HepG2 (cell line): ENCODE results near the gene ARID3C. TPM values are rescaled to one million over a fixed set of nuclear protein-coding genes. Genes with fewer than 3 reads are reported as not detected.

Experiments used
- AFF4 ChIP-seq: sonication (generic); formaldehyde crosslinking; IDR thresholded peaks from 2 replicates; pipeline ENCODE4 v1.4.0; 2020; ENCODE audit warnings: missing genetic modification reagents
- DPF2 ChIP-seq: sonication (generic); formaldehyde crosslinking; IDR thresholded peaks from 2 replicates; pipeline ENCODE4 v1.4.0; 2020; ENCODE audit warnings: mild to moderate bottlenecking, low read depth, missing genetic modification reagents, borderline replicate concordance
- FOXK1 ChIP-seq: sonication (generic); formaldehyde crosslinking; IDR thresholded peaks from 2 replicates; pipeline ENCODE4 v1.4.0; 2020; ENCODE audit warnings: low read depth, missing genetic modification reagents, borderline replicate concordance
- HCFC1 ChIP-seq: fragments of 150-350 bp; IDR thresholded peaks from 2 replicates; pipeline ENCODE4 v1.6.1; 2014; ENCODE audit warnings: low read depth, low read length
- HMGXB4 ChIP-seq, 2 experiments: sonication (generic) in 1 of 2; formaldehyde crosslinking in 1 of 2; IDR thresholded peaks; 2 replicates each; pipeline versions ENCODE4 v1.4.0 to v1.6.1; 2018 to 2020; ENCODE audit warnings: missing genetic modification reagents in 2 of 2, borderline replicate concordance in 1 of 2, low read depth in 1 of 2, mild to moderate bottlenecking in 1 of 2, missing biosample characterization in 1 of 2
- KLF16 ChIP-seq, 2 experiments: sonication (generic) in 1 of 2; formaldehyde crosslinking in 1 of 2; IDR thresholded peaks; 2 replicates each; pipeline versions ENCODE4 v1.6.1 to v1.8.0; 2016 to 2023; ENCODE audit warnings: missing genetic modification reagents in 2 of 2, missing compliant biosample characterization in 1 of 2
- KLF6 ChIP-seq: IDR thresholded peaks from 2 replicates; pipeline ENCODE4 v1.8.0; 2016; ENCODE audit warnings: missing biosample characterization, missing genetic modification reagents
- KMT2A ChIP-seq: sonication (generic); formaldehyde crosslinking; IDR thresholded peaks from 2 replicates; pipeline ENCODE4 v1.4.0; 2020; ENCODE audit warnings: missing genetic modification reagents
- MLLT10 ChIP-seq: sonication (generic); formaldehyde crosslinking; IDR thresholded peaks from 2 replicates; pipeline ENCODE4 v1.4.0; 2020; ENCODE audit warnings: missing genetic modification reagents
- MYC ChIP-seq: sonication (generic); formaldehyde crosslinking; IDR thresholded peaks from 2 replicates; pipeline ENCODE4 v1.9.0; 2021; ENCODE audit warnings: missing genetic modification reagents, borderline replicate concordance
- NFKBIZ ChIP-seq: IDR thresholded peaks from 2 replicates; pipeline ENCODE4 v1.6.1; 2018; ENCODE audit warnings: missing genetic modification reagents, missing compliant biosample characterization
- SIX4 ChIP-seq: sonication (generic); formaldehyde crosslinking; IDR thresholded peaks from 2 replicates; pipeline ENCODE4 v1.4.0; 2020; ENCODE audit warnings: missing genetic modification reagents
- SYNCRIP ChIP-seq: fragments of 200-400 bp; formaldehyde crosslinking; IDR thresholded peaks from 2 replicates; pipeline ENCODE4 v1.6.1; 2018; ENCODE audit warnings: mild to moderate bottlenecking, low read depth, low read length; ENCODE audit not compliant: insufficient read depth
- TAF1 ChIP-seq: sonication (generic); formaldehyde crosslinking; IDR thresholded peaks from 2 replicates; pipeline ENCODE4 v1.4.0; 2020; ENCODE audit warnings: missing genetic modification reagents
- THAP7 ChIP-seq: sonication (generic); formaldehyde crosslinking; IDR thresholded peaks from 2 replicates; pipeline ENCODE4 v1.8.1; 2023; ENCODE audit warnings: mild to moderate bottlenecking, missing genetic modification reagents
- XBP1 ChIP-seq: sonication (generic); formaldehyde crosslinking; IDR thresholded peaks from 2 replicates; pipeline ENCODE4 v1.5.0; 2020; ENCODE audit warnings: missing genetic modification reagents
- ZNF773 ChIP-seq: sonication (generic); formaldehyde crosslinking; IDR thresholded peaks from 2 replicates; pipeline ENCODE4 v1.4.0; 2020; ENCODE audit warnings: missing genetic modification reagents, borderline replicate concordance
- polyA plus RNA-seq, 8 experiments: library from polyadenylated mRNA; depleted of rRNA in 3 of 8; stranded (reverse) in 7 of 8; unstranded in 1 of 8; fragments of >200 nt; fragmentation: Illumina TruSeq in 4 of 8; extraction: Trizol in 4 of 8; gene quantifications; 2 replicates each; pipeline versions ENCODE4 v1.2.1 to v1.2.3, GENCODE V29; 2011 to 2016; ENCODE audit warnings: low read depth in 4 of 8, missing spikeins in 1 of 8, mixed read lengths in 1 of 8; ENCODE audit not compliant: insufficient read depth in 1 of 8
- total RNA-seq, 5 experiments: library from RNA; depleted of rRNA; stranded (reverse); fragments of >200 nt; fragmentation: Illumina TruSeq; extraction: Trizol; gene quantifications; 2 replicates each; pipeline ENCODE4 v1.2.3, GENCODE V29; 2016; ENCODE audit warnings: low read depth in 1 of 5
- TF ChIP-seq, protein P1 (sequence below): sonication (generic); formaldehyde crosslinking; IDR thresholded peaks from 2 replicates; pipeline ENCODE4 v1.5.1; 2020; ENCODE audit warnings: missing genetic modification reagents, mild to moderate bottlenecking, borderline replicate concordance
- TF ChIP-seq, protein P2 (sequence below): sonication (generic); formaldehyde crosslinking; IDR thresholded peaks from 2 replicates; pipeline ENCODE4 v1.8.1; 2023; ENCODE audit warnings: missing genetic modification reagents, inconsistent platforms, borderline replicate concordance

The ARID3C gene
- total and polyA plus RNA-seq, 2 of the 13 experiments (the other 11 are each of a cell fraction or from before 2014, with no cell fraction given), result not detected

GRCh38 chr9:34637356-34638137, 8.7 kb upstream of the ARID3C start, which contains the start of gene SIGMAR1 (continued):
- TF ChIP-seq AFF4 (CRISPR knock-in tag), result no peak
- TF ChIP-seq THAP7 (CRISPR knock-in tag), result peak; percentile 37; the same call in 1 of the 2 replicates
- peak; percentile 62; the same call in 1 of the 2 replicates for TF ChIP-seq ZNF773 (CRISPR knock-in tag)
- no peak for TF ChIP-seq SYNCRIP
- 0 out of 2 replicates have a peak, but pooled peaks have one; percentile 15 for TF ChIP-seq NFKBIZ (CRISPR knock-in tag)
- TF ChIP-seq TAF1 (CRISPR knock-in tag), result peak; percentile 90
- no peak for TF ChIP-seq SIX4
- peak in 1 of 2 experiments; percentile 60; a peak in 3 of 4 replicates for TF ChIP-seq HMGXB4 (CRISPR knock-in tag; IDR thresholded peaks at IDR 0.05; ENCODE audit: borderline replicate concordance in 1 of 2, low read depth in 1 of 2)
- no peak; the same call in 1 of the 2 replicates for TF ChIP-seq KMT2A (CRISPR knock-in tag)
- TF ChIP-seq HCFC1, result no peak
- TF ChIP-seq MLLT10 (CRISPR knock-in tag), result no peak
- peak; percentile 71 for TF ChIP-seq KLF6
- TF ChIP-seq, protein P1, sequence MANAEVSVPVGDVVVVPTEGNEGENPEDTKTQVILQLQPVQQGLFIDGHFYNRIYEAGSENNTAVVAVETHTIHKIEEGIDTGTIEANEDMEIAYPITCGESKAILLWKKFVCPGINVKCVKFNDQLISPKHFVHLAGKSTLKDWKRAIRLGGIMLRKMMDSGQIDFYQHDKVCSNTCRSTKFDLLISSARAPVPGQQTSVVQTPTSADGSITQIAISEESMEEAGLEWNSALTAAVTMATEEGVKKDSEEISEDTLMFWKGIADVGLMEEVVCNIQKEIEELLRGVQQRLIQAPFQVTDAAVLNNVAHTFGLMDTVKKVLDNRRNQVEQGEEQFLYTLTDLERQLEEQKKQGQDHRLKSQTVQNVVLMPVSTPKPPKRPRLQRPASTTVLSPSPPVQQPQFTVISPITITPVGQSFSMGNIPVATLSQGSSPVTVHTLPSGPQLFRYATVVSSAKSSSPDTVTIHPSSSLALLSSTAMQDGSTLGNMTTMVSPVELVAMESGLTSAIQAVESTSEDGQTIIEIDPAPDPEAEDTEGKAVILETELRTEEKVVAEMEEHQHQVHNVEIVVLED (CRISPR knock-in tag), result peak; percentile 66; the same call in 1 of the 2 replicates
- peak; percentile 91 for TF ChIP-seq MYC (CRISPR knock-in tag)
- TF ChIP-seq XBP1 (CRISPR knock-in tag), result peak; percentile 34; the same call in 1 of the 2 replicates
- TF ChIP-seq, protein P2, sequence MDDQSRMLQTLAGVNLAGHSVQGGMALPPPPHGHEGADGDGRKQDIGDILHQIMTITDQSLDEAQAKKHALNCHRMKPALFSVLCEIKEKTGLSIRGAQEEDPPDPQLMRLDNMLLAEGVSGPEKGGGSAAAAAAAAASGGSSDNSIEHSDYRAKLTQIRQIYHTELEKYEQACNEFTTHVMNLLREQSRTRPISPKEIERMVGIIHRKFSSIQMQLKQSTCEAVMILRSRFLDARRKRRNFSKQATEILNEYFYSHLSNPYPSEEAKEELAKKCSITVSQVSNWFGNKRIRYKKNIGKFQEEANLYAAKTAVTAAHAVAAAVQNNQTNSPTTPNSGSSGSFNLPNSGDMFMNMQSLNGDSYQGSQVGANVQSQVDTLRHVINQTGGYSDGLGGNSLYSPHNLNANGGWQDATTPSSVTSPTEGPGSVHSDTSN (CRISPR knock-in tag), result no peak
- no peak; the same call in 1 of the 2 replicates for TF ChIP-seq FOXK1 (CRISPR knock-in tag)
- TF ChIP-seq DPF2, result no peak
- no peak; a peak in 1 of 4 replicates for TF ChIP-seq KLF16 (CRISPR knock-in tag; IDR thresholded peaks at IDR 0.05)
